Fibroblast of mammary gland (primary cell): Measurements from ENCODE around the gene ACP1.

Experiments used
- DNase-seq: peaks from one replicate; pipeline ENCODE4 v3.0.0-alpha.2; 2010; ENCODE audit warnings: low read depth
- H3K4me3 ChIP-seq: 2 replicates; pipeline ENCODE4 v1.5.1; 2011; ENCODE audit warnings: low read depth, mild to moderate bottlenecking, low read length, moderate library complexity; ENCODE audit not compliant: control insufficient read depth
- CTCF ChIP-seq: conservative IDR thresholded peaks from 2 replicates; pipeline ENCODE4 v1.5.1; 2011; ENCODE audit warnings: low read depth, low read length, inconsistent platforms; ENCODE audit not compliant: control insufficient read depth, insufficient read depth

The ACP1 gene

GRCh38 chr2:279366-279765 lies 14.6 kb downstream of the ACP1 start:
- TF ChIP-seq CTCF, result no peak
- no peak overlapping the region for H3K4me3 ChIP-seq
- DNase-seq, result no peak

DNA sequence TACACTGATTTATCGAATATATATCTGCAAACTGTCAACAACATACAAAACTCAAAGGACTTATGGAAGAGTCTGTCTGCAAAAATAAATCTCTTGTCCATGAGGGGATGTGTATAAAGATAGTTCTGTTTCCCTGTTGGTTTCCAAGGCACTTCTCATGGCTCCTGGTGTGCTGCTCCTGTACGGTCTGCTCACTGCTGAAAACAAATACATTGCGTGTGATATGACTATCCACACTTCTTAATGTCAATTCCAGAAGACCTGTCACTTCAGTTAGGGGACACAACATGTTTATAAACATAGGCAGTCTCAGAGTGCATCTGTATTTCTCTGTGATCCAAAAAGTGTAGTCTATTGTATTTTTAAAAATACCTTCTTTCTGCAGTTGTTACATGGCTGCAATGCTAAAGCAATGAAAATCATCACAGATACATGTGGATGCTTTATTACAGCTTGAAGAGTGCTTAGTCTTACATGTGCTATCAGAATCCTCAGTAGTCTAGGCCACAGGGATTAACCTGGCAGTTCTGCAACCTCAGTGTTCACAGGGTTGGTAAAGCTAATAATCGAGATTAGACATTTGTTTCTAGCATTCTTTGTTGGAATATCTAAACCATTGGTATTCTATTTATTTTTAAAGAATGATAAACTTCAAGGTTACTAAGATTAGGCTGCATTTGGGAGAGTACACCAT lies 15.4 kb downstream of the ACP1 start:
- no peak for TF ChIP-seq CTCF
- DNase-seq, result no peak

DNA sequence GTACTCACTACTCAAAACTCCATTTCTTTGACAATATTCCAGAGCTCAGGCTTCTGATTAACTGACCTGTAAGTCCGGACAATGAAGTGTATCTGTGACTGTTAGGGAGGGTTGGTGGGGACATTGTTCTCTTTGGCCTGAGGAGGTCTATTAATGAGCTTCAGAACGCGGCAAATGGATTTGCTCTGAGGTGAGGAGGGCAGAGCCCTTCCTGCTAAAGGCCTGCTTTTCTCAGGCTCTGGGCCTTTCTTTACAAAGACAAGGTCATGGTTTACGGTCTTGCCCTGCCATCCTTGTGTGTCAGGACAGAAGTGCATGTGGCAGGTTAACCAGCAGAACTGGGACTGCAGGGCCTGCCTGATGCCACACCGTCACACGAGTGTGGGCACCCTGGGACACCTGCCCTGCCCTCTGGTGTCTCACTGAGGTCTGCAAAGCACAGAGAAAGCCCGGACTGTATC lies 15.9 kb downstream of the ACP1 start:
- H3K4me3 ChIP-seq, result no peak overlapping the region
- DNase-seq, result no peak
- no peak for TF ChIP-seq CTCF

More for the DNA sequence above, 15.4 kb downstream of the ACP1 start:
- H3K4me3 ChIP-seq, result no peak overlapping the region

DNA sequence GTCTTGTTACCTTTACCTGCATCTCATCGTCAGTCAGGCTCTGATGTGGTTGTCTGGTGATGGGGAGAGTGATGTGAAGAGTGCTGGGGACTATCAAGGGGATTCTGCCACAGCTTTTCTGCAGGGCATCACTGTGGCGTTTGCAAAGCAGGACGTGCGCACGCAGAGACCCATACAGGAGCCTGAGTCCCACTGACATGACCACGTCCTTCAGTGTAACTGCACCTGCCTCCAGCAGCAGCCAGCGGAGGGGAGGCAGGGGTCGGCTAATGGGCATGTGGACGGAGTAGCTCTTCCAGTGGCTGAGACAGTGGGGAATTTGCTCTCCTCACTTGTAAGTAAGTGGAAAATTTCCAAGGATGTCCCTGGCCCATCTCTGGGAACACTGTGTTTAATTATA lies 16.6 kb downstream of the ACP1 start:
- no peak overlapping the region for H3K4me3 ChIP-seq
- no peak for DNase-seq
- TF ChIP-seq CTCF, result no peak

DNA sequence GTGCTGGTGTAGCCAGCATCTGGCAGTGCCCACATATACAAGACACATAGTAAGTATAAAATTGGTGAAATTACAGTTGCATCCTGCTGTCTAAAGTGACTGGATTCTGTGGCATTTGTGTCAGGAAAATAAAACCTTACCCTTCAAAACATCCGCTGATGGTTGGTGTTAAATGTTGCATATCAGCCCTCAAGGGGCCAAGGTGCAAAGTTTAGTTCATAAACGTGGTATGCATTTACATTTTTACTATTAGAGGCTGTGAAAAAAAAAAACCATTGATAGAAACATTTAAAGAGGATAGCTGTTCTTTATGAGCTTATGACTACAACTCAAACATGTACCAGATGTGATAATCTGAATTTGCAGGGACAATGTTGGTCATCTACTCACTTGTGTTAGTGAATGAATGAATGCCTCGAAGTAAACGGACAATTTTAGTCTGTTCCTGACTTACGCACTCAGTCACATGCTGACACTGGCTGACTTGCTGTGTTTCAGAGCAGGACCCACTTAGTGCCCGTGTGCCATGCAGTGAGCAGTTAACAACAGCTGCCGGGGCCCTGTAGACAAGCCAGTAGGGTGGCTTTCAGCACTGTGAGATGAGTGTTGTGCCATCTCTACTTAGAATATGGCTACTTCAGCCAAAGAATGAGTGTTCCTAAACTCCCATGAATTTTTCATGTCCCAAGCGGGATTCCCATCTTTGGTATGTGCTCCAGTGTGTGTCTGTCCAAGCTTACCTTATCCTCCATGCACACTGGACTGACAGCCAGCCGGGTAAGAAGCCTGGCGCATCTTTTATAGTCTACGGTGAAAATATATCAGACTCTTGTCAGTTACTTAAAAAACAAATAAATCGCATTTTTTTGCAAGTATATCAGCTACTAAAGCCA lies 17.9 kb downstream of the ACP1 start:
- H3K4me3 ChIP-seq, result no peak overlapping the region
- no peak for DNase-seq
- no peak for TF ChIP-seq CTCF

DNA sequence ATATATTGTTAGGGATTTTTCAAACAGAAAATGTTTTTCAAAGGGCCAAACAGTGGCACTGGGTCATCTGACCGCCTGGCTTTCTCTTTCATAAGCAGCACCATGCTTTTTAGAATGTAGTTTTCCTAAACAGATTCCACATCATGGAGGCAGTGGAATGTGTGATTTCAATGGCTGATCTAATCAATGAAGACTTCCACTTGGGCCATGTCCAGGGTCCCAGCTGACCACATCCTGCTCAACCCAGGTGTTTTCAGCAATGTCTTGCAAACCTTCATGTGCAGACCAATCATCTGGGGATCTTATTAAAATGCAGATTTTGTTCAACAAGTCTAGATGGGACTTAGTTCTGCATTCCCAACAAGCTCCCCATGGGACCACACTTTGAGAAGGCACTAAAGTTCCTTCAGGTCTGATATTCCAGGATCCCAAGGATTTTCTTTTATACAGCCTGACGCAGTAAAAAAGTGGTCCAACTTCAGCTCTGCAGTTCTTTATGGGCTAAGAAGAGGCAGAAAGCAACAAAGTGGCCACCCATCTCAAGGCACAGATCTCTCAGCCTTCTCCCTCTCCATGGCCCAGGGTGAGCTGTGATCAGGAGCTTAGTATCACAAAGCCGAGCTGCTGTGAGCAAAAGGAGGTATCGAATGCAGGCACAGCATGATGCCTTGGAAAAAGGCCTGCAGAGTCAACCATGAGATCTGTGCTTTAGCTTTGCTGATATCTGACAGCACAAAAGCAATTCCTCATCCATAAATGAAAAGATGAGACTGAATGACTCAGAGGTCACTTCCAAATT lies 19.4 kb downstream of the ACP1 start:
- H3K4me3 ChIP-seq, result no peak overlapping the region
- DNase-seq, result no peak
- TF ChIP-seq CTCF, result no peak
